ENCODE measurements around the gene SYNGAP1. TPM values are rescaled to one million over a fixed set of nuclear protein-coding genes. Genes with fewer than 3 reads are reported as not detected.
A peak's percentile ranks its signal among the peaks of the same experiment; 100 is the strongest.

Gene SYNGAP1
- total and polyA plus RNA-seq, 9 of the 15 experiments (the other 6 are each of a cell fraction or from before 2014, with no cell fraction given), result 0.01 to 22.8 (median 3.2) TPM

DNA sequence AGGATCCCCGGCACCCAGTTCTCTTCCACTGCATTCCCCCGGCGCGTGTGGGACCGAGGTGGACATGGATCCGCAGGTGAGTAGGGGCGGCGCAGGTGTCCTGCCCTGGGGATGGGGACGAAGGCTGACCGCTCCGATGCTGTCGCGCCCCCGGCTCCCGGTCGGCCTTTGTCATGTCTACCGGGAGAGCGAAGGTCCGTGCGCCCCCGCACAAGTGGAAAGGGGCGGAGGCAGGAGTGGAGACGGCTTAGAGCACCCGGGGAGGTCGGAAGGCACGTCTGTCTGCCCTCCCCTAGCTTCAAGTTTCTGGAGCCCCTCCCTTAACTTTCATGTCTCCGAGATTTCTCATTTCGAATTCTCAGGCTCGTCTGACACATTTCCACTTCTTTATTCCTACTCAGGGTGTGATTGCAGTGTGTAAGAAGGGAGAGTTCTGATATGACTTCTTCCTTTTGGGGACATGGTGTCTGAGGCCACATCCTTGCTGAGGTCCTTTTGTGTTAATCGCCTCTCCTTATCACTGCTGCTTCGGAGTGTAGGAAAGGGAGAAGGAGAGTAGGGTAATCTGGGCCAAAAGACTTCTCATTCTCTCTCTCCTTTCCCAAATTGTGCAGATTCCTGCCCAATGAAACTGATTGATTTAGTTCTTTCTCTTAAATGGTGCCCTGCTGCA is 27.8 kb upstream of the SYNGAP1 start (continued):
- TF ChIP-seq, protein P1, sequence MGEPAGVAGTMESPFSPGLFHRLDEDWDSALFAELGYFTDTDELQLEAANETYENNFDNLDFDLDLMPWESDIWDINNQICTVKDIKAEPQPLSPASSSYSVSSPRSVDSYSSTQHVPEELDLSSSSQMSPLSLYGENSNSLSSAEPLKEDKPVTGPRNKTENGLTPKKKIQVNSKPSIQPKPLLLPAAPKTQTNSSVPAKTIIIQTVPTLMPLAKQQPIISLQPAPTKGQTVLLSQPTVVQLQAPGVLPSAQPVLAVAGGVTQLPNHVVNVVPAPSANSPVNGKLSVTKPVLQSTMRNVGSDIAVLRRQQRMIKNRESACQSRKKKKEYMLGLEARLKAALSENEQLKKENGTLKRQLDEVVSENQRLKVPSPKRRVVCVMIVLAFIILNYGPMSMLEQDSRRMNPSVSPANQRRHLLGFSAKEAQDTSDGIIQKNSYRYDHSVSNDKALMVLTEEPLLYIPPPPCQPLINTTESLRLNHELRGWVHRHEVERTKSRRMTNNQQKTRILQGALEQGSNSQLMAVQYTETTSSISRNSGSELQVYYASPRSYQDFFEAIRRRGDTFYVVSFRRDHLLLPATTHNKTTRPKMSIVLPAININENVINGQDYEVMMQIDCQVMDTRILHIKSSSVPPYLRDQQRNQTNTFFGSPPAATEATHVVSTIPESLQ (CRISPR knock-in tag; IDR thresholded peaks at IDR 0.05), result 0 out of 2 replicates have a peak, but pooled peaks have one; percentile 84
- TF ChIP-seq, protein P2, sequence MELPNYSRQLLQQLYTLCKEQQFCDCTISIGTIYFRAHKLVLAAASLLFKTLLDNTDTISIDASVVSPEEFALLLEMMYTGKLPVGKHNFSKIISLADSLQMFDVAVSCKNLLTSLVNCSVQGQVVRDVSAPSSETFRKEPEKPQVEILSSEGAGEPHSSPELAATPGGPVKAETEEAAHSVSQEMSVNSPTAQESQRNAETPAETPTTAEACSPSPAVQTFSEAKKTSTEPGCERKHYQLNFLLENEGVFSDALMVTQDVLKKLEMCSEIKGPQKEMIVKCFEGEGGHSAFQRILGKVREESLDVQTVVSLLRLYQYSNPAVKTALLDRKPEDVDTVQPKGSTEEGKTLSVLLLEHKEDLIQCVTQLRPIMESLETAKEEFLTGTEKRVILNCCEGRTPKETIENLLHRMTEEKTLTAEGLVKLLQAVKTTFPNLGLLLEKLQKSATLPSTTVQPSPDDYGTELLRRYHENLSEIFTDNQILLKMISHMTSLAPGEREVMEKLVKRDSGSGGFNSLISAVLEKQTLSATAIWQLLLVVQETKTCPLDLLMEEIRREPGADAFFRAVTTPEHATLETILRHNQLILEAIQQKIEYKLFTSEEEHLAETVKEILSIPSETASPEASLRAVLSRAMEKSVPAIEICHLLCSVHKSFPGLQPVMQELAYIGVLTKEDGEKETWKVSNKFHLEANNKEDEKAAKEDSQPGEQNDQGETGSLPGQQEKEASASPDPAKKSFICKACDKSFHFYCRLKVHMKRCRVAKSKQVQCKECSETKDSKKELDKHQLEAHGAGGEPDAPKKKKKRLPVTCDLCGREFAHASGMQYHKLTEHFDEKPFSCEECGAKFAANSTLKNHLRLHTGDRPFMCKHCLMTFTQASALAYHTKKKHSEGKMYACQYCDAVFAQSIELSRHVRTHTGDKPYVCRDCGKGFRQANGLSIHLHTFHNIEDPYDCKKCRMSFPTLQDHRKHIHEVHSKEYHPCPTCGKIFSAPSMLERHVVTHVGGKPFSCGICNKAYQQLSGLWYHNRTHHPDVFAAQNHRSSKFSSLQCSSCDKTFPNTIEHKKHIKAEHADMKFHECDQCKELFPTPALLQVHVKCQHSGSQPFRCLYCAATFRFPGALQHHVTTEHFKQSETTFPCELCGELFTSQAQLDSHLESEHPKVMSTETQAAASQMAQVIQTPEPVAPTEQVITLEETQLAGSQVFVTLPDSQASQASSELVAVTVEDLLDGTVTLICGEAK (IDR thresholded peaks at IDR 0.05), result 0 out of 2 replicates have a peak, but pooled peaks have one; percentile 11
- TF ChIP-seq, protein P2 (CRISPR knock-in tag; IDR thresholded peaks at IDR 0.05), result 0 out of 2 replicates have a peak, but pooled peaks have one; percentile 36
- TF ChIP-seq DNMT1 (IDR thresholded peaks at IDR 0.05) (no peak), FIP1L1 (IDR thresholded peaks at IDR 0.05; ENCODE audit: low read depth, low read length, poor library complexity, severe bottlenecking) (no peak), ZNF239 (CRISPR knock-in tag; IDR thresholded peaks at IDR 0.05) (no peak), ZNF644 (tag; IDR thresholded peaks at IDR 0.05; ENCODE audit: low read depth) (no peak), TEAD2 (tag; IDR thresholded peaks at IDR 0.05) (no peak), E2F3 (CRISPR knock-in tag; IDR thresholded peaks at IDR 0.05) (no peak), SIN3A (IDR thresholded peaks at IDR 0.05; ENCODE audit: borderline replicate concordance in 2 of 2, control insufficient read depth in 1 of 2, low read depth in 2 of 2, low read length in 2 of 2) (0 out of 4 replicates have a peak, but pooled peaks of 1 of the 2 experiments have one; percentile 9), HDGF (IDR thresholded peaks at IDR 0.05) (no peak)
- TF ChIP-seq, protein P3, sequence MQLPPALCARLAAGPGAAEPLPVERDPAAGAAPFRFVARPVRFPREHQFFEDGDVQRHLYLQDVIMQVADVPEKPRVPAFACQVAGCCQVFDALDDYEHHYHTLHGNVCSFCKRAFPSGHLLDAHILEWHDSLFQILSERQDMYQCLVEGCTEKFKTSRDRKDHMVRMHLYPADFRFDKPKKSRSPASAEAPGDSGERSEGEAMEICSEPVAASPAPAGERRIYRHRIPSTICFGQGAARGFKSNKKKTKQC (CRISPR knock-in tag; IDR thresholded peaks at IDR 0.05), result peak; percentile 47; the same call in 1 of the 2 replicates
- TF ChIP-seq, protein P4, sequence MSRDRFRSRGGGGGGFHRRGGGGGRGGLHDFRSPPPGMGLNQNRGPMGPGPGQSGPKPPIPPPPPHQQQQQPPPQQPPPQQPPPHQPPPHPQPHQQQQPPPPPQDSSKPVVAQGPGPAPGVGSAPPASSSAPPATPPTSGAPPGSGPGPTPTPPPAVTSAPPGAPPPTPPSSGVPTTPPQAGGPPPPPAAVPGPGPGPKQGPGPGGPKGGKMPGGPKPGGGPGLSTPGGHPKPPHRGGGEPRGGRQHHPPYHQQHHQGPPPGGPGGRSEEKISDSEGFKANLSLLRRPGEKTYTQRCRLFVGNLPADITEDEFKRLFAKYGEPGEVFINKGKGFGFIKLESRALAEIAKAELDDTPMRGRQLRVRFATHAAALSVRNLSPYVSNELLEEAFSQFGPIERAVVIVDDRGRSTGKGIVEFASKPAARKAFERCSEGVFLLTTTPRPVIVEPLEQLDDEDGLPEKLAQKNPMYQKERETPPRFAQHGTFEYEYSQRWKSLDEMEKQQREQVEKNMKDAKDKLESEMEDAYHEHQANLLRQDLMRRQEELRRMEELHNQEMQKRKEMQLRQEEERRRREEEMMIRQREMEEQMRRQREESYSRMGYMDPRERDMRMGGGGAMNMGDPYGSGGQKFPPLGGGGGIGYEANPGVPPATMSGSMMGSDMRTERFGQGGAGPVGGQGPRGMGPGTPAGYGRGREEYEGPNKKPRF (IDR thresholded peaks at IDR 0.05; ENCODE audit: low read depth, low read length), result no peak
